ENCODE measurements around the gene RAP1B. TPM values are rescaled to one million over a fixed set of nuclear protein-coding genes. Genes with fewer than 3 reads are reported as not detected.

RAP1B gene
- 159 and 167 TPM in 2 replicates for total RNA-seq

GRCh38 chr12:68610370-68611093 is at the start of gene RAP1B:
Gene RAP1B, plus strand, starts transcription at chr12:68610899. Its CDS starts 37,826 bp downstream, at chr12:68648725.

GRCh38 chr12:68686595-68687521 is 76.2 kb downstream of the RAP1B start, which contains the start of gene NUP107:
Gene NUP107, plus strand, starts transcription at chr12:68686978. Its CDS starts 88 bp downstream, at chr12:68687066.

Other genes starting within 250 kb of the RAP1B start
- 18.9 and 20.4 TPM in 2 replicates for gene NUP107, start 76.1 kb downstream of the RAP1B start, total RNA-seq
- gene SLC35E3, start 135.3 kb downstream of the RAP1B start, total RNA-seq, result 1.4 and 4.5 TPM in 2 replicates
- 58.2 and 70.3 TPM in 2 replicates for gene MDM2, start 197.3 kb downstream of the RAP1B start, total RNA-seq